AG08395 (cell line): ENCODE results near the gene BRD9.
"Not testable (repeated sequence)": the region's sequence is repeated elsewhere in the genome, so short reads cannot be mapped to it uniquely, and the experiment has no call there.

Experiments used
- DNase-seq: peaks from one replicate; pipeline ENCODE4 v3.0.0; 2012; ENCODE audit warnings: mixed read lengths, low spot score

The BRD9 gene

DNA sequence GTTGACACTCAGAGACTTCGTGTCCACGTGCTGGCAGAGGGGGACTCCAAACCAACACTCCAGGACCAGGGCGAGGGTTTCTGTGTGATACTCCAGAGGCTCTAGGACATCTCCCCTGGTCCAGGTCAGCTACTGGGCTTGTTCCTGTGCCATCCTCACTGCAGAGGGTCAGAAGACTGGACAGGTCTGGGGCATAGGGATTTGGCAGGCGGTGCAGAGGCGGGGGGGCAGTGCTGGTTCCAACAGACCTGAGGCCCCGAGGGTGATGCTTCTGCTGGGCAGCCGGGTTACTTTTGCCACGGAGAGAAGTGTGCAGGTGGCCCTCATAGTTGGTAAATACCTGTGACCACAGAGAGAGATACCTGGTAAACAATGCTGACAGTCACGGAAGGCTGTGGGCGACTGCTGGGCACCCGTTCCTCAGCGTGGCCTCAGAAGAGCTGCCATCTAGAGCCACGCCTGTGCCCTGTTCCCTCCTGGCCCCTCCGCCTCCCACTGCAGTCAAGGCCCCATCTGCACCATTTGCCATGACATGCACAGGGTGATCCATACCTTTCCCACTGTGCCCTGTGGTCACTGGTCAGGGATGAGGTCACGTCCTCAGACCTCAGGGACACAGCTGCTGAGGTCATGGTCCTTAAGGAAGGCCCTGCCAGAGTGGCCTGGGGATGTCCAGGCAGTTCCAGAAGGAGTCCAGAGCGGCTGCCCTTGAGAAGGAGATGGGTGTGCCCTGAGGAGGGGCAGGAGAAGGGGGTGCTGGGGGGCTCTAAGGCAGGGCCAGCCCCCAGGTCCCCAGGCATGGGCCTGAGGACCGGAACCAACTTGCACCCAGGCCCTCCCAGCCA is 30.1 kb upstream of the BRD9 start:
- DNase-seq, result no peak

DNA sequence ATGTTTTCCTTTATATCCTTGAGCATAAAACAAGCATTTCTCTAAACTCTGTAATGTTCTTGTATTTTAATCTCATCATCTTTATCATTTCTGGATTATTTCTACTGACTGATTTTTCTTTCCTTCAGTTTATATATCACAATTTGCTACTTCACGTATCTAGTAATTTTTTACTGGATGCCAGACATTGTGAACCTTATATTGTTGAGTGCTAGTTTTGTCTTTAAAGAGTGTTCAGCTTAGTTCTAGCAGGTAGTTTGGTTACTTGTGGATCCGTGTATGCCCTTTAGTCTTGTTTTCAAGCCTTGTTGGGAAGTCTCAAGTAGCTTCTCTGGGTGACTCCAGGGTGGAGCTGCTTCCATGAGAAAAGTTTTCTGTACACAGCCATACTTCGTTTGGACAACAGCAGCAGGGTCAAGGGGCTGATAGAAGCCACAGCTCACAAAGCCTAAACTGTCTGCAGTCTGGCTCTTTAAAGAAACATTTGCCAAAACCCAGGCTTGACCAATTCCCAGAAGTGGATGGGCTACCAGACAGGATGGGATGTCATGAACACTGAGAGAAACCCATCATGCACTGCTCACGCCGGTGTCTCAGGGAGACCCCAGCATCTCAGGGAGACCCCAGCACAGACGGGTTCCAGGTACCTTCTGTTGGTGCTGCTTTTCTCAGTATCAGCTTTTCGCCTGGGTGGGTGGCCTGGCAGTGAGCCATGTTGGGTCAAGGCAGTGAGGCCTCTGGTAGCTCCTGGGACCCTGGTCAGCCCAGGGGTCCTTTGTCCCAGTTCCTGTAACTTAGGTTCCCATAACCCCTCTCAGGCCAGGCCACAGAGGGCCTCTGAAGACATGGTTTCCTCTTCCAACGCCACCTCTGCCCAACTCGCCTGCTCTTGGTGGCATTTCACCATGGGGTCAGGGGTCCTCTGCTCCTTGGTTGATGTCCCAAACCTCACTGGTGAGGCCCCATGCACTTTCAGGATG is 29.1 kb upstream of the BRD9 start:
- no peak for DNase-seq

DNA sequence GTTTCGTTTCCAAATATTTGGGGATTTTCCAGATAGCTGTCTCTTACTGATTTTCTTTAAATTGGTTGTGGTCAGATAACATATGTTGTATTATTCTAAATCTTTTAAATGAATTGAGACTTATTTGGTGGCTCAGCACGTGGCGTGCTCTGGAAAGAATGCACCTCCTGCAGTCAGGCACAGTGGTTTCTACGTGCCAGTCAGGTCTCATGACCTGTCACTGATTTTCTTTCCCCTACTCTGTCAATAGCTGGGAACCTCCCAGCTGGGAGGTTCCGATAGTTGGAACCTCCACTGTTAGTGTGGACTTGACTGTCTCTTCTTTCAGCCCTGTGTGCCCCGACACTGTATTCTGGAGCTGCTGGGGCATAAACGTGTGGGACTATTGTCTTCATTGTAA is 27.7 kb upstream of the BRD9 start:
- DNase-seq, result no peak

DNA sequence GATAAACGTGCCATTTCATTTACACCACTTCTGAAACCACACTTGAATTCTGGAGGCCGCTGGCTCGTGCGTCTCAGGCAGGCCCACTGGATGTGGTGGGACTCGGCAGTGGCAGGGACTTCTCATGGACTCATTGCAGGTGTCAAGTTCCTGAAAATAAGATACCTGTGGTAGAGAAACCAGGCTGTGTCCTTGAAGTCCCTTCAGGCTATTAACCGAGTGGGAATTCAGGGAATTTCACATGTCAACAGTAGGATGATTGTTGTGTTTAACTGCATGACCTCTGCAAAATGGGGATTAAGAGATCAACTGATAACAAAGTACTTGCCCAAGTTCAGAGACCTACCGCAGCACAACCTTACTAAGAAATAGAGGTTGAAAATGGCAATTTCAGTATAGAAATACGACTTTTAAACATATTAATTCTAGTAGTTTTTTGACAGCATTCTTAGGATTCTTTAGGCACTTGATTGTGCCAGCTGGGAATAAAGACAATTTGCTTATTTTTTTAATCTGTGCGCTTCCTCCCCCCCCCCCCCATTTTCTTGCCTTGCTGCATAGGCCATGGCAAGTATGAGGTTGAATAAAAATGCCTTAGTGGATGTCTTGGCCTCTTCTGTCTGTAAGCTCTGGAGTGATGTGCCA is 26.9 kb upstream of the BRD9 start:
- DNase-seq, result no peak

DNA sequence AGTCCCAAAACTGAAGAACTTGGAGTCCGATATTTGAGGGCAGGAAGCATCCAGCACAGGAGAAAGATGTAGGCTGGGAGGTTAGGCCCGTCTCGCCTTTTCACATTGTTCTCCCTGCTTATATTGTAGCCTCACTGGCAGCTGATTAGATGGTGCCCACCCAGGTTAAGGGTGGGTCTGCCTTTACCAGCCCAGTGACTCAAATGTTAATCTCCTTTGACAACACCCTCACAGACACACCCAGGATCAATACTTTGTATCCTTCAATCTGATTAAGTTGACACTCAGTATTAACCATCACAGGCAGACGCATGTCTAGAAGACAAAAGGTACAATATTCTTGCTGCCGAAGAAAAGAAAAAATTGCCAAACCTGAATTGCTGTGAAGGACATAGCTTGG is 26.1 kb upstream of the BRD9 start:
- DNase-seq, result not testable (repeated sequence)

DNA sequence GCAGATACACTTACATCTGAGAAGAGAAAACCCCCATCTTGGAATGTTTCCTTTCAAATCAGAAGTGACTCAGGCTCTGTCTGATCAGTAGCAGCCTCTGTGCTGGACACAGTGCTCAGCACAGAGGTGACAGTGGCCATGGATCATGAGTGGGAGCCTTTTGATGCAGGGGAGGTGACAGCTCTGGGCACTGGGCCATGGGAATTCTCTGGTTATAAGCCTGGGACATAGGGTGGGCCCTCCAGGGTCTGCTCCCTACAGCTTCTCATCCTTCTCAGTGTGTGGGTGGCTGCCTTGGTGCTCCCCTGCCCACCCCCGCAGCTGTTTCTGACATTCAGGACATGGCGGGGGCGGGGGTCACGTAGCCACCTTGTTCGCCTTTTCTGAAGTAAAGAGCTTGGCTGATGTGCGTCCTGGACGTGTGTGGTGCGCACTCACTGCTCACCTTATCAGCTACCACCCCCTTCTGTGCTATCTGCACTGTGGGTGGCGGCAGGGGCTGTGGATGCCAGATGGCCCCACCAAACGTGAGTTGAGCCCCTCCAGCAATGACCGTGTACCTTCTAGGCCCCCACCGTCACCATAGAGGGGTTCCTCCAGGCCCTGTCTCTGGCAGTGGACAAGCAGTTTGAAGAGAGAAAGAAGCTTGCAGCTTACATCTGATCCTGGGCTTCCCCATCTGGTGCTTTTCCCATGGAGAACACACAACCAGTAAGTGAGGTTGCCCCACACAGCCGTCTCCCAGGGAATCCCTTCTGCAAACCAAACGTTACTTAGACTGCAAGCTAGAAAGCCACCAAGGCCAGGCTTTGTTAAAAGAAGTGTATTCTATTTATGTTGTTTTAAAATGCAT is 24.1 kb upstream of the BRD9 start:
- DNase-seq, result no peak

DNA sequence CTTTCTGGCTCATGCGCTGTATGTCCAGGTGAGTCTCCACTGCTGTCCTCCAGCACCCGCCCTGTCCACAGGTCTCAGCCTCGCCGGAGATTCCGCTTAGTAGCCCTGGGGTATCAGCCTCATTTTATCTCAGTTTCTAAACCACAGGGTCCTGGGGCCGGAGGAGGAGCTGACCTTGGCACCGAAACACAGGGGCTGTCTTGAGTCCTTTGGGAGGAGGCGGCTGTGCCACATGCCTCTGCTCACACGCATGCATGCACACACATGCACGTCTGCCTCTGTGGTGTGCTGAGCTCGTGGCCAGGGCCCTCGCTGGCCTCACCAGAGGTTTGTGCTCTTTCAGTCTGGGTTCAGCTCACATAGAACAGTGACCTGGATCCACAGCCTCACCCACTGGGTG is 23.3 kb upstream of the BRD9 start:
- no peak for DNase-seq

DNA sequence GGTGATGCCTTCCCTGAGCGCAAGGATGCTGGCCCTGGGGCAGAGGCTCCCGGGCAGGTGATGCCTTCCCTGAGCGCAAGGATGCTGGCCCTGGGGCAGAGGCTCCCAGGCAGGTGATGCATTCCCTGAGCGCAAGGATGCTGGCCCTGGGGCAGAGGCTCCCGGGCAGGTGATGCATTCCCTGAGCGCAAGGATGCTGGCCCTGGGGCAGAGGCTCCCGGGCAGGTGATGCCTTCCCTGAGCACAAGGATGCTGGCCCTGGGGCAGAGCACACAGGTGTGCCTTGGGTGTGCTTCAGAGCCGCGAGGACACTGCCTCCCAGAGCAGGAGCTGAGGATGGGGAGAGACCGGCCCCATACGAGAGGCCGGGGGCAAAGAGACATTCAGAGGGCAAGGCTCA is 22.7 kb upstream of the BRD9 start:
- not testable (repeated sequence) for DNase-seq

DNA sequence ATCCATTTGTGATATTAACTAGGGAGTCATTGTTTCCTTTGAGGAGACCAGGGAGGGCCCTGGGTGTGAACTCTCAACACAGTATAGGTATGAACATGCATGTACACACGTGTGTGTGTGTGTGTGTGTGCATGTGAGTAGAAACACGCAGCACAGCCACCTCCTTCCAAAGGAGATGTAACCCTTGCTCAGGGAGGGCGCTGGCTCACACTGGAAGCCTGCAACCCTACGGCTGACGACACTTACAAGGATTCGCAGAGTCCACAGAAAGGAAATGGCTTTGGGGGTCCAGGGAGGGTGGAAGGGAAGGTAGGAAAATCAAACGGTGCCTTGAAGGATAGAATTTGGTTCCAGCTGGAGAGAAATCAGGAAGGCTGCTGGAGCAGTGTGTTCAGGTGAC is 22.0 kb upstream of the BRD9 start:
- no peak for DNase-seq

DNA sequence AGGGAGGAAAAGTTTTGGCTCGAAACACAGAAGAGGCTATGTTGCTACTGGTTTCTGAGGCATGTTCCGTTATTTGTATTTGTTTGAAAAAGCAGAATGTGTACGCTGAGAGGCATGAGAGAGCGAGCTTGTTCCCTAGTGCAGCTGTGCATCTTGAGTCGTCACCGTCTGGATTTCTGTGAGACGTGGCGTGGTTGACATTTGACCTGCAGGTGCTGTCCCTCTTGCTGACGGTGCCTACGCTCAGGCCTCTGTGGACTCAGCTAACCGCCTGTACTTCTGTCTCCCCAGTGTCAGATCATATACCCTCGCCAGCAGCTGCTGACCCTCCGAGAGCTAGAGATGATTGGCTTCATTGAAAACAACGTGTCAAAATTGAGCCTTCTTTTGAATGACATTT is 21.6 kb upstream of the BRD9 start:
- DNase-seq, result no peak

DNA sequence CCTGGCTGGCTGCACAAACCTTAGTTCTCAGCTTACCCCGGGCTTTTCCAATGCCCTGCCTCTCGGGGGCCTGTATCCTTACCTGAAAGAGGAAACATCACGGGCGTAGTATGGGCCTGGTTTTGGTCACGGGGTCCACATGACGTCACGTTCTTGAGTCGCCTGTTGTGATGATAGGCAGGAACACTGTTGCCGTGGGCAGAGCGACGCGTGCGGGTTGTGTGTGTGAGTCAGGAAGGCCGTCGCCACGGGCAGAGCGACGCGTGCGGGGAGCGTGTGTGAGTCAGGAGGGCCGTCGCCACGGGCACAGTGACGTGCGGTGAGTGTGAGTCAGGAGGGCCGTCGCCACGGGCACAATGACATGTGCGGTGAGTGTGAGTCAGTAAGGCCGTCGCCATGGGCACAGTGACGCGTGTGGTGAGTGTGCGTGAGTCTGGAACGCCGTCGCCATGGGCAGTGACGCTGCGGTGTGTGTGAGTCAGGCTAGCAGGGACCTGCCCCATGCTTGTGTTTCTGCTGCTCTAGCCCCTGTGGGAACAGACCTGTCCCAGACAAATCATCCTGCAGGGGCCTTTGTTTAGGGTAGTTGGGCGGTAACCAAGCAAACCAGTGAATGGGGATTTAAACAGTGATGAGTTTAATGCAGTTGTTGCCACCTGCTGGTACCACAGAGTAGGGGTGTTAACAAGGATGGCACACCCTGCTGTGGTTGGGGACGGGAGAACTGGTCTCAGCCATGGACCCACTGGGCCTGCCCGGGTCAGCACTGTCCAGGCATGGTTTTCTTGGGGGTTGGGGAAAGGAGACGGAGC is 19.9 kb upstream of the BRD9 start:
- DNase-seq, result no peak

DNA sequence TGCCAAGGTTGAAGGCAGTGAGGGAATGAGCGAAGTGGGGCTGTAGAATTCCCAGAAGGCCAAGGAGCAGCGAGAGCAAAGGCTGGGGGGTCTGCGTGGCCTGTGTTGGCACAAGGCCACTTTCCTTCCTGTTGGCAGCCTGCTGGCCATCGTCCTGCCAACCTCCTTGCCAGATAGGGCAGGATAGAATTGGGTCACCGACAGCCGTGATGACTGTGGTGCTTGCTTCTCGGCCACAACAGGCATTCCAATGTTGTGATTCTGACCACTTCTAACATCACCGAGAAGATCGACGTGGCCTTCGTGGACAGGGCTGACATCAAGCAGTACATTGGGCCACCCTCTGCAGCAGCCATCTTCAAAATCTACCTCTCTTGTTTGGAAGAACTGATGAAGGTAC is 19.0 kb upstream of the BRD9 start:
- DNase-seq, result no peak

DNA sequence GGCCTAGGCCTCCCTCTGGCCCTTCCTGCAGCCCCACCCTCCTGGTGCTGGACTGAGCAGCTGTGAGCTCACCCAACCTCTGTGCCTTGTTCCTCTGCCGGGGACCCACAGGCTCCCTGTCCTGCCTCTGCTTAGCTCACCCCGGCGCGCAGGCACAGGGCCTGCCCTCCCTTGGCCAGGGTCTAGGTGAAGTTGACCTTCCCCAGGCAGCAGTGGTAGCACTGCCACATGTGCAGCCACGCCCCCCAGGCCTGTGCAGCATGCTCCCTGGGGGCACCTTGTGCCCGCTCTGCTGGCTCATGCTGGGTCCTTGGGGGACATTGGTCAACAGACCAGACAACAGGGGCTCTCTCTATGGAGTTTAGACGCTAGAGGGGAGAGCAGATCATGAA is 18.2 kb upstream of the BRD9 start:
- DNase-seq, result no peak

DNA sequence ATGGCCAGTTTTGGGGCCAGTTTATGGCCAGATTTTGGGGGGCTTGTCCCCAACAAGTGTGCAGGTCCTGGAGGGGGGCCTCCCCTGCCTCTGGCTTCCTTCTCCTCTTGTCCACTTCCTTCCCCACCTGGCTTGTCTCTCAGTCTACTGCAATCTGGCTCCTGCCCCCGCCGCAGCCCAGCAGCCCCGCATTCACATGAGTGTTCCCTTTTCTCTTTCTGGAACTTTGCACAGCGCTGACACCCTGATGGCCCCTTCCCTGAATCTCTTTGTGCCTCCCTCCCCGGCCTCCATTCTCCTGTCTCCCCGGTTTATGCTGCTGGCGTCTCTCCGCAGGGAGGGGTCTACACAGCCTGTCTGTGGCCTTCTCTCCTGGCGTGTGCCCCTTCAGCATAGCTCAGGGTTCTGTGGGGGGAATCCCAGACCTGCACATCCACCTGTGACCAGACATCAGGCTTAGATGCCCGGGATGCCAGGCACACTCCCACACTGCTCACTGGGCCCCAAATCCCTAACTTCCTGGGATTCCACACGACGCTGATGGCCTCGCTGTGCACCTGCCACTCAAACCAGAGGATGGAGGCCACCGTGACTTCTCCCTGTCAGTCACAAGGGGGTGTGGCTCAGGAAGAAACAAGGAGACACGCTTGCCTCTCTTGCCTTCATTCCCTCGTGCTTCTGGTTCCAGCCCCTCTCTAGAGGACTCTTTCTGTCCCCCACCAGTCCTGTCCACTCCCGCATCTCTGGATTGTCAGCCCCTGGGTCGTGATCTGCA is 17.6 kb upstream of the BRD9 start:
- no peak for DNase-seq

DNA sequence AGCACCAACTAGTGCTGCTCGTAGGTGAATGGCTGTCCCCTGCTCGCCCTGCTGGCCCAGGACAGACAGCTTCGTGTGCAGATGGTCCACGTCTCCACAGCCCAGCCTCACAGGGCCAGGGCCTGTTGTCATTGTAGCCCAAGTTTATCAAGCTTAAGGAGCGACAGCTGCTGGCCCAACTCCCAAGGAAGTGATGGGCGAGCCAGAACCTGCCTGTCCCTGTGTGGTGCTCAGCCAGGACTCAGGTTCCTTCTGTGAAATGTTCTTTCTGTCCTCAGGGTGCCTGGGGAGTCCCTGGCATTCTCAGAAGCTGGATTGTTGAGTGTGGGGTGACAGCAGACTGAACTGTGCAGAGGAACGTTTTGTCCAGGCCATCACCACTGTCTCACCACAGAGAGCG is 16.5 kb upstream of the BRD9 start:
- DNase-seq, result no peak

DNA sequence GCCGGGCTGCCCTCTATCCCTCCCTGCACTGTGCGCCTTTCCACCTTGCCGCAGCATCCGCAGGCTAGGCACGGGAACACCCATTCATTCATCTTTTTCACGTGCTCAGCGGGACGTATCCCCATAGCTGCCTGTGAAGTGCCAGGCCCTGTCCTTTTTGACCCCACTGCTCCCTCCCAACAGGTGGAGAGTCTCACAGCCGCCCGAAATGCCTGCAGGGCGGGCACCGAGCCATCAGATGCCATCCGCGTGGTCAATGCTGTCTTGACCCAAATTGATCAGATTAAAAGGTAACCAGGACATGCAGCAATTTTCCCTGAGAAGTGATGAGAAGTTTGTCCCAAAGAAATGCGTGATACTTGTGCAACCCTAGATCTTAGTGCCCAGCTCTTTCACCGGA is 15.6 kb upstream of the BRD9 start:
- DNase-seq, result no peak

DNA sequence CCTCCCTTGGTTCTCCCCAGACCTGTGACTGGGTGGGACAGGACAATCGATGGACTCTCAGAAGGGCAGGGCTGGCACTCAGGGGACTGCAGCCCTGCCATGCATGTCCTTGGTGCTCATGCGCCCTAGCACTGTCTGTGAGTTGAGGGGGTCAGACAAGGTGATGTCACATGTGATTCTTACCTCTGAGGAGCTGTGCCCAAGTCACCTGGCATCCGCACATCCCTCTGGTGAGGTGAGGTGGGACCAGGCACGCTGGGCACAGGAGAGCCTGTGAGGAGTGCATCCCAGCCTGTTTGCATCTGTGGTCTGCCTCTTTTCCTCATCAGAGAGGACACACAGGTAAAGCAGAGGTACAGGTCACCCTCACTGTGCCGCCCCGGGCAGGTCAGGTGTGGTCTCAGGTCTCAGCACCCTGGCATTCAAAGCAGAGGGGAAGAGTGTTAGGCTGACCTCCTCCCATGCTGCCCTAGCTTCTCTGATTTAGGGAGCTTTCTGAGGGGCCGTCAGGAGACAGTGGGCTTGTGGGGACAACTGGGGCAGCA is 14.8 kb upstream of the BRD9 start:
- DNase-seq, result no peak

DNA sequence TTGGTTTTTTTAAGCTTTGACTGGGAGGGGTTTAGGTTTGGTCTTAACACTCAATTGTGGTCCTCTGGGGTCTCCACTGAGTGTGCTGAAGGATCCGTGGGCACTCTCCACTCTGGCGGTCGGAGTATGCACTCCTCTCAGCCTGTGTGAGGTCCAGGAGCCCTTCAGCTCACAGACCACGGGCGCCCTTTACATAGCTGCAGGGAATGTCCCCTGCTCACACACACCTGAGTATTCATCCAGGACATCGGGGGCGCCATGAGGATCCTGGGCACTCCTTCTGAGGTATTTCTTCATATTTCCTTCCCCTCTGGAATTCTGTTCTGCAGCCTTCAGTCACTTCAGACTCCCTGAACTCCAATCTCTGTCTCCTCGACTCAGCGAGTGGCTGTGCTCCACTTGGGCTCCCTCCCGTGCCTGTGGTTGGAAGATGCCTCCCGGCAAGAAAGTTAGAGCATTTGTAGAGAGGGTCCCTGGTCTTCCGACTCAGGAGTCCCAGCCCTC is 12.6 kb upstream of the BRD9 start:
- no peak for DNase-seq

DNA sequence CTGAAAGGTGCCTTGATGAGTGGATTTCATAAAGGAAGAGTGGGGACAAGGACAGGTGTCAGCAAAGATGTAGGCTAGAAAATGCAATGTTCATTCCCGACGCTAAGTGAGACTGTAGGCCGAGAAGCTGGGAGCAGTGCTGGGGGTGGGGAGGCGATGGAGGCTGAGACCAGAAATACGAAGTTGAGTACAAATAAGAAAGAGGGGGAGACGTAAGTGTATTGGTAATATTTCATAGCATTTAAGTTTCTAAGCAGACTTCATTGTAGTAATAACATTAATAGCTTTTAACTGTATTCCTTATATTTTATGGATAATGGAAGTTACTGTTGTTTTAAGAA is 11.1 kb upstream of the BRD9 start:
- DNase-seq, result no peak
